ENCODE data around the gene CYSLTR1. TPM values are rescaled to one million over a fixed set of nuclear protein-coding genes. Genes with fewer than 3 reads are reported as not detected.

Gene CYSLTR1
- total RNA-seq, result 1 to 10 TPM in 1 of 2 donors, under 1 TPM in 1; 0.50 to 3.2 TPM
- under 1 TPM; 0.36 to 0.54 TPM for polyA plus RNA-seq

DNA sequence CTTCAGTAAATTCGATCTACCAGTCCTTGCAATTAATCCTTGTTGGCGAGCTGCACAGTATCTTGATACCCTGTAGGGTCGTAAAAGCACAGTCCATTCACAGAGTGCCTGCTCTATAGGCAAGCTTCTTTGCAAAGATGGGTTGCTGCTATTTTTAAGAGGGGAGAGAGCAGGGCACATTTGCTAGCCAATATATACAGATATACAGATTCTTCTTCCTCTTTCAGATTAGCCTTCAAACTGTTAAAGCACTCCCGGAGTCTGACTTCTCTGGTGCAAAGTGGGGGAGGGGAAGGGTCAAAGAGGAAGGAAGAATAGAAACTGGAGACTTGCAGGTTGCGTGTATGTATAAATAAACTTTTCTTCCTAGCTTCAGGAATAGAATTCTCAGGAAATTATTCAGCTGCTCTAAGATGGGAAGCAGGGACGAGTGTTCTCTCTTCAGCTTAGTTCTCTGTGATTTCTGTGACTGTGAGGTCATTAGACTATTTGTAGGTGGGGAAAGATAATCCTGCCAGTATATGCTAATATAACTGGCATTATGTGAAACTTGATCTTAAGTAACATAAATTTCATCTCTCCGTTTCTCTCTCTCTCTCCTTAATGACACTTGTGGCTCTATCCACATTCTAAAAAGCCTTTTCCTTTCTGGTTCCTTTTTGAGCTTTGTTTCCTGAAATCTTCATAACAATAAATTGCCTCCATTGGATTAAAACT is at the start of gene CYSLTR1:
CYSLTR1 (minus strand) TSS at position 242 of the 717 bp plus-strand sequence. CDS start 53,865 bp downstream, outside the sequence.
- TF ChIP-seq, protein P1, sequence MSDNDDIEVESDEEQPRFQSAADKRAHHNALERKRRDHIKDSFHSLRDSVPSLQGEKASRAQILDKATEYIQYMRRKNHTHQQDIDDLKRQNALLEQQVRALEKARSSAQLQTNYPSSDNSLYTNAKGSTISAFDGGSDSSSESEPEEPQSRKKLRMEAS (IDR thresholded peaks at IDR 0.05), result no peak
- TF ChIP-seq YY1 (IDR thresholded peaks at IDR 0.05) (no peak), TAF1 (conservative IDR thresholded peaks at IDR 0.05) (no peak), NR2F2 (IDR thresholded peaks at IDR 0.05) (no peak), RXRA (IDR thresholded peaks at IDR 0.05) (no peak), RAD21 (IDR thresholded peaks at IDR 0.05) (no peak), JUND (IDR thresholded peaks at IDR 0.05) (no peak), HNF4G (IDR thresholded peaks at IDR 0.05) (no peak), ATF3 (IDR thresholded peaks at IDR 0.05) (no peak), GABPA (IDR thresholded peaks at IDR 0.05 in 1 of 2, conservative IDR thresholded peaks at IDR 0.05 in 1 of 2) (no peak), FOXA2 (IDR thresholded peaks at IDR 0.05) (no peak), EGR1 (IDR thresholded peaks at IDR 0.05; ENCODE audit: low read depth in 2 of 2) (no peak), SP1 (IDR thresholded peaks at IDR 0.05) (no peak), ZBTB33 (IDR thresholded peaks at IDR 0.05) (no peak), FOXA1 (IDR thresholded peaks at IDR 0.05) (no peak)
- TF ChIP-seq, protein P2, sequence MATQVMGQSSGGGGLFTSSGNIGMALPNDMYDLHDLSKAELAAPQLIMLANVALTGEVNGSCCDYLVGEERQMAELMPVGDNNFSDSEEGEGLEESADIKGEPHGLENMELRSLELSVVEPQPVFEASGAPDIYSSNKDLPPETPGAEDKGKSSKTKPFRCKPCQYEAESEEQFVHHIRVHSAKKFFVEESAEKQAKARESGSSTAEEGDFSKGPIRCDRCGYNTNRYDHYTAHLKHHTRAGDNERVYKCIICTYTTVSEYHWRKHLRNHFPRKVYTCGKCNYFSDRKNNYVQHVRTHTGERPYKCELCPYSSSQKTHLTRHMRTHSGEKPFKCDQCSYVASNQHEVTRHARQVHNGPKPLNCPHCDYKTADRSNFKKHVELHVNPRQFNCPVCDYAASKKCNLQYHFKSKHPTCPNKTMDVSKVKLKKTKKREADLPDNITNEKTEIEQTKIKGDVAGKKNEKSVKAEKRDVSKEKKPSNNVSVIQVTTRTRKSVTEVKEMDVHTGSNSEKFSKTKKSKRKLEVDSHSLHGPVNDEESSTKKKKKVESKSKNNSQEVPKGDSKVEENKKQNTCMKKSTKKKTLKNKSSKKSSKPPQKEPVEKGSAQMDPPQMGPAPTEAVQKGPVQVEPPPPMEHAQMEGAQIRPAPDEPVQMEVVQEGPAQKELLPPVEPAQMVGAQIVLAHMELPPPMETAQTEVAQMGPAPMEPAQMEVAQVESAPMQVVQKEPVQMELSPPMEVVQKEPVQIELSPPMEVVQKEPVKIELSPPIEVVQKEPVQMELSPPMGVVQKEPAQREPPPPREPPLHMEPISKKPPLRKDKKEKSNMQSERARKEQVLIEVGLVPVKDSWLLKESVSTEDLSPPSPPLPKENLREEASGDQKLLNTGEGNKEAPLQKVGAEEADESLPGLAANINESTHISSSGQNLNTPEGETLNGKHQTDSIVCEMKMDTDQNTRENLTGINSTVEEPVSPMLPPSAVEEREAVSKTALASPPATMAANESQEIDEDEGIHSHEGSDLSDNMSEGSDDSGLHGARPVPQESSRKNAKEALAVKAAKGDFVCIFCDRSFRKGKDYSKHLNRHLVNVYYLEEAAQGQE (IDR thresholded peaks at IDR 0.05), result no peak
- TF ChIP-seq, protein P3, sequence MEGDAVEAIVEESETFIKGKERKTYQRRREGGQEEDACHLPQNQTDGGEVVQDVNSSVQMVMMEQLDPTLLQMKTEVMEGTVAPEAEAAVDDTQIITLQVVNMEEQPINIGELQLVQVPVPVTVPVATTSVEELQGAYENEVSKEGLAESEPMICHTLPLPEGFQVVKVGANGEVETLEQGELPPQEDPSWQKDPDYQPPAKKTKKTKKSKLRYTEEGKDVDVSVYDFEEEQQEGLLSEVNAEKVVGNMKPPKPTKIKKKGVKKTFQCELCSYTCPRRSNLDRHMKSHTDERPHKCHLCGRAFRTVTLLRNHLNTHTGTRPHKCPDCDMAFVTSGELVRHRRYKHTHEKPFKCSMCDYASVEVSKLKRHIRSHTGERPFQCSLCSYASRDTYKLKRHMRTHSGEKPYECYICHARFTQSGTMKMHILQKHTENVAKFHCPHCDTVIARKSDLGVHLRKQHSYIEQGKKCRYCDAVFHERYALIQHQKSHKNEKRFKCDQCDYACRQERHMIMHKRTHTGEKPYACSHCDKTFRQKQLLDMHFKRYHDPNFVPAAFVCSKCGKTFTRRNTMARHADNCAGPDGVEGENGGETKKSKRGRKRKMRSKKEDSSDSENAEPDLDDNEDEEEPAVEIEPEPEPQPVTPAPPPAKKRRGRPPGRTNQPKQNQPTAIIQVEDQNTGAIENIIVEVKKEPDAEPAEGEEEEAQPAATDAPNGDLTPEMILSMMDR (IDR thresholded peaks at IDR 0.05; ENCODE audit: low read depth, low read length, missing input control), result no peak
- no peaks in the 10 kb centered on the region for H3K4me1 ChIP-seq (ENCODE audit: control insufficient read depth in 4 of 4, insufficient read depth in 4 of 4, low read length in 3 of 4)
- no peak for DNase-seq (ENCODE audit: low spot score)
- H3K4me3 ChIP-seq (ENCODE audit: low read depth in 1 of 3, low read length in 3 of 3), result peak within 1 kb of the TSS in 1 of 3 donors; percentile 10
- WGBS, result 27% methylated on average over 7 of the region's 7 CpGs
- H3K36me3 ChIP-seq (ENCODE audit: control insufficient read depth in 4 of 4, insufficient read depth in 3 of 4, low read depth in 1 of 4, low read length in 3 of 4), result no peaks in the 10 kb centered on the region
- no peaks in the 10 kb centered on the region for H3K9me3 ChIP-seq (ENCODE audit: control insufficient read depth in 4 of 4, low read length in 3 of 4)
- H3K27ac ChIP-seq (ENCODE audit: low read depth in 1 of 2, low read length in 2 of 2), result no peak within 1 kb of the TSS
- no peaks in the 10 kb centered on the region for H3K27me3 ChIP-seq (ENCODE audit: control insufficient read depth in 4 of 4, insufficient read depth in 4 of 4, low read length in 3 of 4)
- peak within 1 kb of the TSS in 1 of 2 donors; percentile 39 for H3K9ac ChIP-seq (ENCODE audit: low read depth in 1 of 2, low read length in 2 of 2)
